Hepatocyte (in vitro differentiated cells): Measurements from ENCODE around the gene PLEKHO1. TPM values are rescaled to one million over a fixed set of nuclear protein-coding genes. Genes with fewer than 3 reads are reported as not detected.

Experiments
- DNase-seq: peaks from one replicate; pipeline ENCODE4 v3.0.0-alpha.2; 2016; ENCODE audit warnings: low spot score
- H2AFZ ChIP-seq: fragments of 200-600 bp; sonication (generic); 2 replicates; pipeline ENCODE4 v1.6.0; 2016; ENCODE audit warnings: antibody characterized with exemption, mild to moderate bottlenecking
- H3K27ac ChIP-seq: fragments of 200-600 bp; sonication (generic); 2 replicates; pipeline ENCODE4 v1.5.1; 2016; ENCODE audit warnings: mild to moderate bottlenecking
- H3K27me3 ChIP-seq: fragments of 200-600 bp; sonication (generic); 2 replicates; pipeline ENCODE4 v1.6.1; 2016
- H3K36me3 ChIP-seq: fragments of 200-600 bp; sonication (generic); replicated peaks from 2 replicates; pipeline ENCODE4 v1.5.1; 2016; ENCODE audit warnings: low read depth; ENCODE audit not compliant: insufficient read depth
- H3K4me1 ChIP-seq: fragments of 200-600 bp; sonication (generic); 2 replicates; pipeline ENCODE4 v1.5.1; 2016; ENCODE audit warnings: mild to moderate bottlenecking, moderate library complexity; ENCODE audit not compliant: insufficient read depth
- H3K4me2 ChIP-seq: fragments of 200-600 bp; sonication (generic); 2 replicates; pipeline ENCODE4 v1.6.0; 2016
- H3K4me3 ChIP-seq: fragments of 200-600 bp; sonication (generic); 2 replicates; pipeline ENCODE4 v1.5.1; 2016; ENCODE audit warnings: mild to moderate bottlenecking
- H3K79me2 ChIP-seq: fragments of 200-600 bp; sonication (generic); 2 replicates; pipeline ENCODE4 v1.6.0; 2017; ENCODE audit warnings: mild to moderate bottlenecking
- H3K9me2 ChIP-seq: fragments of 200-600 bp; sonication (generic); replicated peaks from 2 replicates; pipeline ENCODE4 v1.6.0; 2017; ENCODE audit warnings: mild to moderate bottlenecking; ENCODE audit not compliant: insufficient read depth
- H3K9me3 ChIP-seq: fragments of 200-600 bp; sonication (generic); 2 replicates; pipeline ENCODE4 v1.5.1; 2016; ENCODE audit warnings: low read depth, mild to moderate bottlenecking
- H4K20me1 ChIP-seq: fragments of 200-600 bp; sonication (generic); 2 replicates; pipeline ENCODE4 v1.6.0; 2016; ENCODE audit warnings: mild to moderate bottlenecking; ENCODE audit not compliant: insufficient read depth, poor library complexity, severe bottlenecking
- CTCF ChIP-seq: fragments of 200-600 bp; sonication (generic); IDR thresholded peaks from 2 replicates; pipeline ENCODE4 v1.5.1; 2016; ENCODE audit warnings: antibody characterized with exemption, mild to moderate bottlenecking; ENCODE audit not compliant: poor library complexity
- EZH2 ChIP-seq: fragments of 200-600 bp; sonication (generic); IDR thresholded peaks from 2 replicates; pipeline ENCODE4 v1.6.1; 2016; ENCODE audit warnings: antibody characterized with exemption, mild to moderate bottlenecking, borderline replicate concordance
- EZH2phosphoT487 ChIP-seq: fragments of 200-600 bp; sonication (generic); IDR thresholded peaks from one replicate; pipeline ENCODE4 v1.6.1; 2018; ENCODE audit warnings: antibody characterized with exemption, mild to moderate bottlenecking, low read depth, moderate library complexity; ENCODE audit not compliant: unreplicated experiment, severe bottlenecking
- WGBS: methylation state at CpG from one replicate; pipeline ENCODE4 v1.1.6; 2016; ENCODE audit warnings: low lambda C conversion rate; ENCODE audit errors: missing lambda C conversion rate; 5-methylcytosine and 5-hydroxymethylcytosine counted together
- polyA plus RNA-seq: library from polyadenylated mRNA; unstranded; fragments of >200 nt; fragmentation: Nextera tagmentation; extraction: Ambion mirVana; gene quantifications from 2 replicates; pipeline ENCODE4 v1.2.1, GENCODE V29; 2016
- total RNA-seq: library from RNA; depleted of rRNA; stranded (reverse); fragments of >200 nt; gene quantifications from 2 replicates; pipeline ENCODE4 v1.2.3, GENCODE V29; 2014

Gene PLEKHO1
- total and polyA plus RNA-seq, 2 experiments from 2014 or later, result 23.7 to 33.0 TPM

DNA sequence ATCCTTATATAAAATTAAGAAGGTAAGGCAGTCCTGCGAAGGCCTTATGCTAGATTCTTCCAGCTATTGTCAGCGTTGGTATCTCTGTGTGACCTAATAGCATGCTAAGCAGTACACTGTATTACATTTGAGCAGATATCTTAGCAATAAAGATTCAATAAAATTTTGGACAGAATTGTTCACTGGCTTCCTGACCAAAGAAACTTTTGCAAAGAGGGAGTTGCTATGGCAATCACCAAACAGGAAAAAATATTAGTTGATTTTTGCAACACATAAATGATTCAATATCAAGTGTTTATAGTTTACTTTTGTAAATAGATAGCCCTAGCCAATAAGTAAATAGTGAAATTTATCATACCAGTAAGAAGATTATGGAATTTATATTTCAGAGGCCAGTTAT, 31.0 kb upstream of the PLEKHO1 start:
- 94% methylated on average over 2 of the region's 2 CpGs for WGBS
- H3K4me3 ChIP-seq, result no peak overlapping the region
- no peaks in the 10 kb centered on the region for H3K9me3 ChIP-seq
- H3K27me3 ChIP-seq, result no peaks in the 10 kb centered on the region
- H3K27ac ChIP-seq, result no peak overlapping the region
- H3K9me2 ChIP-seq, result no peaks in the 10 kb centered on the region
- no peak overlapping the region for H3K4me2 ChIP-seq
- H4K20me1 ChIP-seq, result no peaks in the 10 kb centered on the region
- no peaks in the 10 kb centered on the region for H3K79me2 ChIP-seq
- DNase-seq, result no peak
- no peaks in the 10 kb centered on the region for H3K4me1 ChIP-seq
- H3K36me3 ChIP-seq, result no peaks in the 10 kb centered on the region
- no peak for TF ChIP-seq EZH2
- TF ChIP-seq EZH2phosphoT487, result no peak
- no peak for TF ChIP-seq CTCF
- no peak overlapping the region for H2AFZ ChIP-seq

DNA sequence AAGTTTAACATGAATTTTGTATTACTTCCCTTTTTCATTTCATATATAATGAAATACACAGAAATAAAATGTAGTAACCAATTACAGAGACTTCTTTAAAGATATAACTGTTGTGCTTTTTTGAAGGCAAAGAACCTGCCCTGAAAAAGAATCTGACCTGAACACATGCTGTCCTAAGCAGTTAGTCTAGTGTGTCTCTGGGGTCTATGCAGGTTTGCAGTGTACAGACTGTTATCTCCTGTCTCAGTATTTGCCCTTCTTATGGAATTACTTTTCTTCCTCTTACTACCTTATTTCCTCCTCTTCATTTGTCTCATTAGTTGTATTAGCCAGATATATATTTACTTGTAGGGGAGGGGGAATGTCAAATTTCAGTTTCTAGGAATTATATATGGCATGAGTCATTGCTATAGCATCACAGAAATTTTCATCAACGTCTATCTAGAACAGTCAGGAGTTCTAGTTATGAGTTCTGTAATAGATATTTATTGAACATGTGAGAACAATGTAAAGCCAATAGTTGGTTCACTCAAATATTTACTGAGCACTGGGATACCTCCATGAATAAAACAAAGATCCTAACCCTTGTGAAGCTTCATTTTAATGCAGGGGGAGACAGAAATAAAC, 28.4 kb upstream of the PLEKHO1 start:
- H3K9me2 ChIP-seq, result no peaks in the 10 kb centered on the region
- WGBS, result 69% methylated on average over 1 of the region's 1 CpG
- H3K36me3 ChIP-seq, result no peaks in the 10 kb centered on the region
- H3K27me3 ChIP-seq, result no peaks in the 10 kb centered on the region
- TF ChIP-seq EZH2phosphoT487 (no peak), EZH2 (no peak), CTCF (no peak)
- no peak overlapping the region for H2AFZ ChIP-seq
- no peaks in the 10 kb centered on the region for H4K20me1 ChIP-seq
- no peak overlapping the region for H3K27ac ChIP-seq
- H3K4me2 ChIP-seq, result no peak overlapping the region
- no peak for DNase-seq
- H3K4me1 ChIP-seq, result no peaks in the 10 kb centered on the region
- H3K4me3 ChIP-seq, result no peak overlapping the region
- H3K79me2 ChIP-seq, result no peaks in the 10 kb centered on the region
- H3K9me3 ChIP-seq, result no peaks in the 10 kb centered on the region

DNA sequence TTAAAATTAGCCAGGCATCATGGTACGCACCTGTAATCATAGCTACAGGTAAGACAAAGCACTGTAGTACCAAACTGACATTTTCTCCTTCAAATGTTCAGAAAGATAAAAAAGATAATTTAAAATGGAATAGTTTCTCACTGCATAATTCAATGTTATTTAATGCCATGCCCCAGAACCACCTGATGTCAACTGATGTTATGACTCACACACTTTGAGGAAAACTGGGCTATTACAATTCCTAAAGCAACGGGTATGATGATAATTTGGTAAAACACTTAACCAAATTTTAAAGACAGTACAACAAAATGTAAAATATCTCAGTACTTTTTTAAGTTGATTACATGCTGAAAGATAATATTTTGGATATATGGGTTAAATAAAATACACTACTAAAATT, 22.9 kb upstream of the PLEKHO1 start:
- Histone ChIP-seq H3K4me1 (no peaks in the 10 kb centered on the region), H3K9me3 (no peaks in the 10 kb centered on the region), H2AFZ (no peak overlapping the region), H3K27me3 (no peaks in the 10 kb centered on the region), H3K9me2 (no peaks in the 10 kb centered on the region), H3K27ac (no peak overlapping the region), H4K20me1 (no peaks in the 10 kb centered on the region), H3K4me3 (no peak overlapping the region), H3K4me2 (no peak overlapping the region), H3K36me3 (no peaks in the 10 kb centered on the region), H3K79me2 (no peaks in the 10 kb centered on the region)
- no peak for TF ChIP-seq CTCF
- TF ChIP-seq EZH2, result no peak
- TF ChIP-seq EZH2phosphoT487, result no peak
- 91% methylated on average over 2 of the region's 2 CpGs for WGBS
- no peak for DNase-seq

DNA sequence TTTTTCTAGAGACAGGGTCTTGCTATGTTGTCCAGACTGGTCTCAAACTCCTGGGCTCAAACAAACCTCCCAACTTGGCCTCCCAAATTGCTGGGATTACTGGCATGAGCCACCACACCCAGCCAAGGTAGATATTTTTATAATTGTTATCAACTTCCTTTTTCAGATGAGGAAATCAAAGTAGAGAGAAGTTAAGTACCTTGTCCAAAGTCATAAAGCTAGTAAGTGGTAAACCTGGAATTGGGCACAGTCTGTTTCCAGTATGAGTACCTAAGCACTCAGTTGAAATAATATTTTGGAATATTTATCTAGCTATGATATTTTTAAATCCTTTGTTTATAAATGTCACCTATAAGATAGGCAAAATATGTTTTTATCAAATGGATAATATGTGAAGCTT, 22.3 kb upstream of the PLEKHO1 start:
- Histone ChIP-seq H2AFZ (no peak overlapping the region), H3K9me3 (no peaks in the 10 kb centered on the region), H3K4me2 (no peak overlapping the region), H3K36me3 (no peaks in the 10 kb centered on the region), H4K20me1 (no peaks in the 10 kb centered on the region), H3K27me3 (no peaks in the 10 kb centered on the region), H3K4me1 (no peaks in the 10 kb centered on the region), H3K4me3 (no peak overlapping the region), H3K27ac (no peak overlapping the region), H3K79me2 (no peaks in the 10 kb centered on the region), H3K9me2 (no peaks in the 10 kb centered on the region)
- DNase-seq, result no peak
- TF ChIP-seq EZH2 (no peak), EZH2phosphoT487 (no peak)
